Stimulated activated CD4-positive, alpha-beta T cell treated with anti-CD3 and anti-CD28 coated beads, Interleukin-12 subunit alpha, Interleukin-12 subunit beta, amount 100 ng/mL, for 4 hours (primary cell): ENCODE results near the gene CCNY.

Source experiments
- DNase-seq: peaks from one replicate; pipeline ENCODE4 v3.0.0-alpha.2; 2020

Gene CCNY

DNA sequence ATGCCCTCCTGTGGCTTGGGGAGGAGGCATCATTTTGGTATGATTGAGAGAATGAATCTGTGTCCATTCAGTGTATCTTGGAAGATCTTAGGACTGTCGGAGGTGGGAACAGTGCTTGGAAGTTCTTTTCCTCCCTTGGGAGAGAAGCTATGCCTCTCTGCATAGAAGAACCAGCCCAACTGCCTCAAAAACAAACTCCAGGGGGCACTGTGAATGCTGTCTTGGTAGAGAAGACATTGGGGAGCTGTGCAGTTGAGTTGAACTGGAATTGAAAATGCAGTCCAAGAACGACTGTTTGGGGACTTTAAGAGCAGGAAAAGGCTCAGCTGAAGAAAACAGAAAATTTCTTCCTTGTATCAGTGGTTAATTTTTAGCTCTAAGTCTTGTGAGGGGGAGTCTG, 263.9 kb downstream of the CCNY start:
- no peak for DNase-seq

DNA sequence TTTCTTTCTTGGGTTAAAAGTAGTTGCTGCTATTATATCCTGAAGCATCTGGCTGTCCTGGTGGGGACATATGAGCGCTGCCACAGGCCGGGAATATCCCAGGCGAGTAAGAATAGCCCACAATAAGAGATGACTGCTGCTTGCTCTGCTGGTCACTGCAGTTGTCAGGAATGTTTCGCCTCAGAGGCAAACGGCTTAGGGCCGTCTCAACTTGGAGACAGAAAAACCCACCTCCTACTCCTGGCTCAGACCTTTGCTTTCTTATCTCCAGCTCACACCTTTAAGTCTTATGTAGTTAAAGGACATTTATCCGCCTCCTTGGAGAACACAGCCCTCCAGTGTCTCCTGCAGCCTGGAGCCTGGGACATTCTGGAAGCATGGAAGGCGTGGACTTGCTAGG, 268.9 kb downstream of the CCNY start, which contains the start of gene GJD4:
GJD4 (plus strand) TSS at position 151 of the 400 bp plus-strand sequence; CDS start at position 378, 227 bp downstream.
- no peak for DNase-seq

DNA sequence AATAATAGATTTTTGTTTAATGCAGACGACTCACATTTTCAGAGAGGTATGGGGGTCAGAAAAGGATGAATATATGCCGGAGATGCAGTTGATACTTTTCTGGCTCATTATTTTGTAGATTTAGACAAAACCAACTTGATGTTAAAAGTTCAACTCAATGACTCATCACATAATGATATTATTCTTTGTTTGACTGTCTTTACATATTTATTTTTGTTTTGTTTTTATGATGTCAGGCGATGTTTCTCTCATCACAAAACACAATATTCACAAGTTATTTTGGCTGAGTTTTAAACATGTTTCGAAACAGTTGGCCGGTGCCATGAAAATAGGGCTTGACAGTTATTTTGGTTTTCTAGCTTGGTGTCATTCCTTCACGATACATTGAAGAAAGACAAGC, 270.1 kb downstream of the CCNY start:
- DNase-seq = no peak

DNA sequence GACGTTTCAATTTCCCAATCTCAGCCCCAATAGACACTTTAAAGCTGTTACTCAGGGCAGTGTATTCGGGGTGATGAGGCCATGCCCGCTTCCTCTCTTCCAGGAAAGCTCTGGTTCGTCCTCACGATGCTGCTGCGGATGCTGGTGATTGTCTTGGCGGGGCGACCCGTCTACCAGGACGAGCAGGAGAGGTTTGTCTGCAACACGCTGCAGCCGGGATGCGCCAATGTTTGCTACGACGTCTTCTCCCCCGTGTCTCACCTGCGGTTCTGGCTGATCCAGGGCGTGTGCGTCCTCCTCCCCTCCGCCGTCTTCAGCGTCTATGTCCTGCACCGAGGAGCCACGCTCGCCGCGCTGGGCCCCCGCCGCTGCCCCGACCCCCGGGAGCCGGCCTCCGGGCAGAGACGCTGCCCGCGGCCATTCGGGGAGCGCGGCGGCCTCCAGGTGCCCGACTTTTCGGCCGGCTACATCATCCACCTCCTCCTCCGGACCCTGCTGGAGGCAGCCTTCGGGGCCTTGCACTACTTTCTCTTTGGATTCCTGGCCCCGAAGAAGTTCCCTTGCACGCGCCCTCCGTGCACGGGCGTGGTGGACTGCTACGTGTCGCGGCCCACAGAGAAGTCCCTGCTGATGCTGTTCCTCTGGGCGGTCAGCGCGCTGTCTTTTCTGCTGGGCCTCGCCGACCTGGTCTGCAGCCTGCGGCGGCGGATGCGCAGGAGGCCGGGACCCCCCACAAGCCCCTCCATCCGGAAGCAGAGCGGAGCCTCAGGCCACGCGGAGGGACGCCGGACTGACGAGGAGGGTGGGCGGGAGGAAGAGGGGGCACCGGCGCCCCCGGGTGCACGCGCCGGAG, 271.4 kb downstream of the CCNY start:
- DNase-seq = no peak

DNA sequence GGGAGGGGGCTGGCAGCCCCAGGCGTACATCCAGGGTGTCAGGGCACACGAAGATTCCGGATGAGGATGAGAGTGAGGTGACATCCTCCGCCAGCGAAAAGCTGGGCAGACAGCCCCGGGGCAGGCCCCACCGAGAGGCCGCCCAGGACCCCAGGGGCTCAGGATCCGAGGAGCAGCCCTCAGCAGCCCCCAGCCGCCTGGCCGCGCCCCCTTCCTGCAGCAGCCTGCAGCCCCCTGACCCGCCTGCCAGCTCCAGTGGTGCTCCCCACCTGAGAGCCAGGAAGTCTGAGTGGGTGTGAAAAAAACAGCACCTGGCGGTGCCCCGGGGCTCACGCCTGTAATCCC, 272.0 kb downstream of the CCNY start:
- no peak for DNase-seq

DNA sequence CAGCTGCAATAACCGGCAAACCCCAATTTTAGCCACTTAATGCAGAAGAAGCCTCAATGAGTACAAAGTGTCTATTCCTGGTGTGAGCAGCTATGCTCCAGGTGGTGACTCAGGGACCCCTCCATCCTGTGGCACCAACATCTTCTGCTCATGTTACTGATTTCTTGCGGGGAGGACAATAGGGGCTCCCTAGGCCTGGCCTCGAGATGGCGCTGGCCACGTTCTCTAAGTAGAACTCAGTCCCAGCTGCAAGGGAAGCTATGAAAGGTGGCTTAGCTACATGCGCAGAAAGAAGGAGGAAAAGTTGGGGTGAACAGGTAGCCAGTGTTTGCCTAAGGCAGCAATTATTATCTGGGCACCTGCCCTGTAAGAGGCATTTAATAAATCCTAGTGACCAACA, 275.4 kb downstream of the CCNY start:
- DNase-seq = no peak

DNA sequence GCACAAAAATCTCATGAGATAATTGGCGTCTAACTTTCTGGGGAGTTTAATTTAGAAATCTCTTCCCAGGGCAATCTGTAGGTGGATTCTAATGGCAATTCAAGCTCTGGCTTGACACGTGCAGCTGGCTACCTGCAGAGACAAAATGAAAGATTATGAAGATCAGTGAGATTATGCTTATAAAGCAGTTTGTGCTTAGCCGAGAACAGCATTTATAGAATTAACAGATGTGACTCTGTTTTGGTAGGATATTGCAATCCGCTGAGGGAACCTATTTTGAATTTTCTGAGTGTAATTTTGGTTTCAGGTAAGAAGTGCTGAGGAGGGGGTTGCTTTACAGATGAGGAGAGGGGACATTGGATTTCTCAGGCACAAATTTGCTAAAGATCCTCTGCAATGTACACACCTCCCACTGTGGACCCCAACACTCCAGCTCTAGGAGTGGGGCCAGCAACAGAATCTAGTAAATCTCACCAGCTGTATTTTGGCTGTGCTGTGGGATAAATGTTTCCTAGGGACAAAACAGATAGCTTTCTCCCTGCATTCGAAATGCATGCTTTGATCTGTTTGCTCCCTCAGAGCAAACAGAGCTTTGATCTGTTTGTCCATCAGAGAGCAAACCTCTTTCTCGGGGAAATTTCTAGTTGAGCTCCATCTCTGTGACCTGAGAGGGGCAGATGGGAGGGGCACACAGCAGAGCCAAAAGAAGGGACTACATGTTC, 276.2 kb downstream of the CCNY start:
- no peak for DNase-seq

DNA sequence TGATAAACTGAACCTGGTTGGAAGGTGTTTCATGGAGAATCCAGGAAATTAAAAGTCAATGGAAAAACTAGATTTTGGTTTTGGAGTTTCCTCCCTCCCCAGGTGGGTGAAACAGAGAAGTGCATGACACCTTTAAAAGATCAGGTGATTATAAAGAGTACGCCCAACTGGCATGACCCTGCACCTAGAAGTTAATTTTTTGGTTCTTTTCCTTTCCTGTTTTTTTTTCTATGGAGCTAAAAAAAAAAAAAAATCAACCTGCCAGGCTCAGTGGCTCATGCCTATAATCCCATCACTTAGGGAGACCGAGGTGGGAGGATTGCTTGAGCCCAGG, 276.8 kb downstream of the CCNY start:
- DNase-seq = no peak

DNA sequence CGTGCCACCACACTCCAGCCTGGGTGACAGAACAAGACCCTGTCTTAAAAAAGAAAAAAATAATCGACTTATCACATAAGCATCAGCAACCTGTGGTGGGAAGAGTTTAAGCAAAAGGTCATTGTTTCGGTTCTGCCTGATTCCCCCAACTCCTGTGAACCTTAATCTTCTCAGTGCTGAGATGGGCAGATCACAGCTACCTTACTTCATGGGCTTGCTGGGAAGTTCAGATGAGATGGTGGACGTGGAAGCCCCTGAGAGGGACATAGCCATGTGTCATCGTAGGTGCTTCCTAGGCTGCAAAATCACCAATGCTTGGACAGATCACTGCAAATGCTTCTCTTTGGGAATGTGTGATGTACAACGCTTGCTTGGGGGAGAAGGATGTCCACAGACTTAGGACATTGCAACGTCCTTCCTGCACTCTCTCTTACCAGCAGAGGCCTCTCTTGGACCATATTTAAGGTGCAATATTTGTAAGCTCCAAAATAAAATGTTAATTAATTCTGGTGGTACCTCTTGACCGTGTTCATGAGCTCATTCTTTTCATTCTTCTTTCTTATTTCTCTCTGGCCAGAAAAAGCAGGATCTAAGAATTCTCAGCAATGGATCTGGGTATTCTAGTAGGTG, 277.4 kb downstream of the CCNY start:
- no peak for DNase-seq

DNA sequence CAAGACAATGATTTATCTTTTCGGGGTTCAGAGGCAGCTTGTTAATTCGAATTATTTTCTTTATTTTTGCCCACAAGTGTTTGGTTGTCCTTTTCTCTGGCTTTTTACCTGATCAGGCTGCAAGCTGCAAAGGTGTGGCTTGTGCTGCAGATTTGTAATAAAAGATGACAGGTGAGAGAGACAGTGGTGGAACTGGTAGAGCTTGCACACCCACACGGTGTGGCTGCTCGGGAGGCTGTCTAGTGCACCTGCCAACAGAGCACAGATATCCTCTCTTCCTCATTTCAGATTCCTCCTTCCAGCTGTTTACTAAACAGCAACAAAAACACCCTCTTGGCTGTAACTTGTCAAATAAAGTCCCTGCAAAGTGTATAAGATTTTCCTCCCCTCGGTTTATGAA, 278.0 kb downstream of the CCNY start:
- DNase-seq = no peak
